ENCODE data around the gene MAP6.

The MAP6 gene

GRCh38 chr11:75549370-75549958 lies 119.4 kb downstream of the MAP6 start:
- no peak for DNase-seq (ENCODE audit: low spot score)

GRCh38 chr11:75548595-75549272 lies 120.1 kb downstream of the MAP6 start:
- no peak for DNase-seq (ENCODE audit: low spot score)

- no peak for DNase-seq (ENCODE audit: low spot score)
These were observed 121.2 kb downstream of the MAP6 start for GRCh38 chr11:75547617-75548058.

- no peak for DNase-seq (ENCODE audit: low spot score)
These were observed 121.7 kb downstream of the MAP6 start for GRCh38 chr11:75547177-75547576.

- no peak for DNase-seq (ENCODE audit: low spot score)
These were observed 125.0 kb downstream of the MAP6 start for GRCh38 chr11:75543806-75544205.

- no peak for DNase-seq (ENCODE audit: low spot score)
These were observed 126.8 kb downstream of the MAP6 start for GRCh38 chr11:75542088-75542438.

- no peak for DNase-seq (ENCODE audit: low spot score)
These were observed 127.4 kb downstream of the MAP6 start for GRCh38 chr11:75541193-75542087.

GRCh38 chr11:75539459-75540334 lies 129.1 kb downstream of the MAP6 start:
- no peak for DNase-seq (ENCODE audit: low spot score)

GRCh38 chr11:75538150-75538942 lies 130.5 kb downstream of the MAP6 start:
- DNase-seq (ENCODE audit: low spot score) = no peak

GRCh38 chr11:75537740-75538139 lies 131.1 kb downstream of the MAP6 start:
- no peak for DNase-seq (ENCODE audit: low spot score)
